Fibroblast of lung (primary cell): ENCODE results near the gene LSM14B. TPM values are rescaled to one million over a fixed set of nuclear protein-coding genes. Genes with fewer than 3 reads are reported as not detected.

Experiments used
- DNase-seq, 2 donors: peaks; one replicate each; pipeline versions ENCODE4 v3.0.0 to v3.0.0-alpha.2; 2010; ENCODE audit warnings: low read depth in 2 of 2
- H2AFZ ChIP-seq: 2 replicates; pipeline ENCODE4 v1.5.1; 2012; ENCODE audit warnings: low read length, control low read depth, inconsistent platforms
- H3K27ac ChIP-seq: 2 replicates; pipeline ENCODE4 v1.5.1; 2011; ENCODE audit warnings: low read length, control low read depth; ENCODE audit not compliant: insufficient read depth
- H3K27me3 ChIP-seq: 2 replicates; pipeline ENCODE4 v1.5.1; 2011; ENCODE audit warnings: mild to moderate bottlenecking, low read length; ENCODE audit not compliant: control insufficient read depth, insufficient read depth
- H3K36me3 ChIP-seq: 2 replicates; pipeline ENCODE4 v1.5.1; 2011; ENCODE audit warnings: low read length; ENCODE audit not compliant: control insufficient read depth, insufficient read depth
- H3K4me1 ChIP-seq: 2 replicates; pipeline ENCODE4 v1.5.1; 2011; ENCODE audit warnings: low read length; ENCODE audit not compliant: control insufficient read depth, insufficient read depth; ENCODE audit errors: extremely low read depth
- H3K4me2 ChIP-seq: 2 replicates; pipeline ENCODE4 v1.5.1; 2011; ENCODE audit warnings: low read length, control low read depth; ENCODE audit not compliant: insufficient read depth; ENCODE audit errors: extremely low read depth
- H3K4me3 ChIP-seq, 4 experiments: fragments of 200-600 bp in 1 of 4; sonication (generic) in 1 of 4; replicated peaks in 1 of 4; 2 replicates each; pipeline ENCODE4 v1.5.1; 2011 to 2016; ENCODE audit warnings: low read length in 4 of 4, low read depth in 3 of 4, mild to moderate bottlenecking in 3 of 4, control low read depth in 2 of 4, inconsistent platforms in 1 of 4, mixed read lengths in 1 of 4; ENCODE audit not compliant: insufficient read depth in 1 of 4; ENCODE audit errors: control extremely low read depth in 1 of 4
- H3K79me2 ChIP-seq: 2 replicates; pipeline ENCODE4 v1.5.1; 2012; ENCODE audit warnings: mild to moderate bottlenecking, low read length, inconsistent platforms; ENCODE audit not compliant: control insufficient read depth, insufficient read depth
- H3K9ac ChIP-seq: 2 replicates; pipeline ENCODE4 v1.5.1; 2011; ENCODE audit warnings: mild to moderate bottlenecking, low read length, control low read depth; ENCODE audit not compliant: insufficient read depth
- H3K9me3 ChIP-seq: 2 replicates; pipeline ENCODE4 v1.5.1; 2012; ENCODE audit warnings: low read depth, low read length; ENCODE audit not compliant: control insufficient read depth, insufficient read depth
- H4K20me1 ChIP-seq: 2 replicates; pipeline ENCODE4 v1.5.1; 2011; ENCODE audit warnings: low read length; ENCODE audit not compliant: control insufficient read depth, insufficient read depth; ENCODE audit errors: extremely low read depth
- CTCF ChIP-seq, 2 donors: IDR thresholded peaks in 1 of 2; conservative IDR thresholded peaks in 1 of 2; 1 replicate in 1 of 2; 2 replicates in 1 of 2; pipeline ENCODE4 v1.5.1; 2011 to 2012; ENCODE audit warnings: low read length in 2 of 2, control low read depth in 1 of 2, inconsistent platforms in 1 of 2, low read depth in 1 of 2, mild to moderate bottlenecking in 1 of 2
- EZH2 ChIP-seq: IDR thresholded peaks from 2 replicates; pipeline ENCODE4 v1.5.1; 2012; ENCODE audit warnings: low read length, control low read depth, mild to moderate bottlenecking; ENCODE audit errors: missing control alignments
- polyA plus RNA-seq, 2 donors: library from polyadenylated mRNA; depleted of rRNA in 1 of 2; stranded (reverse) in 1 of 2; unstranded in 1 of 2; fragments of >200 nt; gene quantifications; 2 replicates each; pipeline ENCODE4 v1.2.1, GENCODE V29; 2011 to 2012; ENCODE audit warnings: missing spikeins in 1 of 2
- total RNA-seq: library from RNA; depleted of rRNA; stranded (reverse); fragments of >200 nt; gene quantifications from 2 replicates; pipeline ENCODE4 v1.2.1, GENCODE V29; 2014

The LSM14B gene
- total and polyA plus RNA-seq, 2 donors (not counting 1 experiment from before 2014, with no cell fraction given), result 20.2 to 48.7 TPM

DNA sequence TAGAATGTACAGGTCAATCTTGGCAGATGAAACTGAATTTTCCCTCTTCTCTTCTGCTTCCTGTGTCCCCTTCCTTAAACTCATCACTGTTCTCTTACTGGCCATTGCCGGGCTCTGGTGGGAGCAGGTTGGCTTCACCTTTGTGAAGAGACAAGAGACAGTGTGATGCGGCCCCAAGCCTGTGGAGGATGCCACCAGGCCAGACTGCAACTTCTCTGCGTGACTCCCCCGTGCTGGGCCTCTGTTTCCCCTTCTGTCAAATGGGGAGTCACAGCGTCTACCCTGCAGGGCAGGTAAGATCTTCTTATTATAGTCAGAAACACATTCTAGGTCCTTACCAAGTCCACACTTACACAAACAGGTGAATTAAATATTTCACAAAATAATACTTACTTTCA, 1.9 kb upstream of the LSM14B start:
- no peaks in the 10 kb centered on the region for H3K9me3 ChIP-seq
- no peak for TF ChIP-seq CTCF (conservative IDR thresholded peaks at IDR 0.05 in 1 of 2, IDR thresholded peaks at IDR 0.05 in 1 of 2; ENCODE audit: low read depth in 1 of 2, low read length in 2 of 2)
- no peak for TF ChIP-seq EZH2
- H3K4me2 ChIP-seq, result no peak overlapping the region
- no peak overlapping the region for H3K27ac ChIP-seq
- no peaks in the 10 kb centered on the region for H3K4me1 ChIP-seq
- H3K4me3 ChIP-seq, result no peak overlapping the region
- H2AFZ ChIP-seq, result no peak overlapping the region
- peaks cover 6% of the 10 kb centered on the region for H3K36me3 ChIP-seq
- H3K27me3 ChIP-seq, result peaks cover 19% of the 10 kb centered on the region
- peaks cover 23% of the 10 kb centered on the region for H3K79me2 ChIP-seq
- no peak overlapping the region for H3K9ac ChIP-seq
- no peak for DNase-seq
- H4K20me1 ChIP-seq, result no peaks in the 10 kb centered on the region

- Histone ChIP-seq H4K20me1 (no peaks in the 10 kb centered on the region), H3K9ac (peak overlapping the region; percentile 82), H3K4me3 (peak overlapping the region; percentile 61 to 80 (median 68)), H3K36me3 (peaks cover 8% of the 10 kb centered on the region), H3K27ac (peak overlapping the region; percentile 85), H2AFZ (peak overlapping the region; percentile 78), H3K79me2 (peaks cover 23% of the 10 kb centered on the region), H3K27me3 (peaks cover 19% of the 10 kb centered on the region), H3K9me3 (no peaks in the 10 kb centered on the region), H3K4me2 (peak overlapping the region; percentile 70), H3K4me1 (no peaks in the 10 kb centered on the region)
- peak in 1 of 2 donors; percentile 74 for DNase-seq
- TF ChIP-seq EZH2 (no peak), CTCF (conservative IDR thresholded peaks at IDR 0.05 in 1 of 2, IDR thresholded peaks at IDR 0.05 in 1 of 2; ENCODE audit: low read depth in 1 of 2, low read length in 2 of 2) (no peak)
Observed at GRCh38 chr20:62120990-62121775, 1.1 kb upstream of the LSM14B start.

- H2AFZ ChIP-seq, result peak overlapping the region; percentile 49
Observed at GRCh38 chr20:62122654-62123449, 577 bp downstream of the LSM14B start.

More at GRCh38 chr20:62122654-62123449, 577 bp downstream of the LSM14B start:
- Histone ChIP-seq H3K4me1 (no peaks in the 10 kb centered on the region), H4K20me1 (no peaks in the 10 kb centered on the region), H3K4me2 (peak overlapping the region; percentile 64), H3K9me3 (no peaks in the 10 kb centered on the region), H3K4me3 (peak overlapping the region; percentile 52 to 77 (median 63)), H3K27me3 (peaks cover 11% of the 10 kb centered on the region), H3K36me3 (peaks cover 14% of the 10 kb centered on the region), H3K79me2 (peaks cover 23% of the 10 kb centered on the region), H3K27ac (peak overlapping the region; percentile 47), H3K9ac (peak overlapping the region; percentile 77)
- TF ChIP-seq CTCF (conservative IDR thresholded peaks at IDR 0.05 in 1 of 2, IDR thresholded peaks at IDR 0.05 in 1 of 2; ENCODE audit: low read depth in 1 of 2, low read length in 2 of 2), result no peak
- DNase-seq, result peak in 1 of 2 donors; percentile 28
